SK-N-MC (cell line): Measurements from ENCODE around the gene PRSS8.

Experiments
- EZH2 ChIP-seq: fragments of 200-600 bp; sonication (generic); IDR thresholded peaks from one replicate; pipeline ENCODE4 v1.6.1; 2017; ENCODE audit warnings: antibody characterized with exemption
- POLR2AphosphoS5 ChIP-seq: IDR thresholded peaks from 2 replicates; pipeline ENCODE4 v1.6.1; 2012; ENCODE audit warnings: mild to moderate bottlenecking, low read depth, low read length, borderline replicate concordance

DNA sequence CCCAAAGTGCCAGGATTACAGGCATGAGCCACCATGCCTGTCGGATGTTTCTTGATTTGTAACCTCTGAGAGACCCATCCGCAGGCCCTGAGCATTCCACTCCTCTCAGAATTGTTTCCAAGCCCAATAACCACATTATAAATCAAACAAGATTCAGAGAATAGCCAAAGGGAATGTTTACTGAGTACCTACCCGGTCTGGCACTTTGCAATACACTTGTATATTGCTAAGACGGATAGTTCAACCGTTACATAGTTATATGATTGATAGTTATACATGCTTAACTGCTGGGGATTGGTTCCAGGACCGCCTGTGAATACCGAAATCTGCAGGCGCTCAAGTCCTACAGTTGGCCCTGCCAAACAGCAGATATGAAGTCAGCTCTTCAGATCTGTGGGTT is 21.1 kb downstream of the PRSS8 start:
- TF ChIP-seq POLR2AphosphoS5 = no peak
- no peak for TF ChIP-seq EZH2
